ENCODE data around the gene CNOT2.

CNOT2 gene

GRCh38 chr12:70249903-70250302 lies 6.7 kb downstream of the CNOT2 start:
- DNase-seq (ENCODE audit: low read depth): no peak
- no peak for TF ChIP-seq CTCF (IDR thresholded peaks at IDR 0.05; ENCODE audit: insufficient read depth, low read depth, low read length, missing control alignments)
- H3K4me3 ChIP-seq (ENCODE audit: low read depth, low read length): no peak overlapping the region

DNA sequence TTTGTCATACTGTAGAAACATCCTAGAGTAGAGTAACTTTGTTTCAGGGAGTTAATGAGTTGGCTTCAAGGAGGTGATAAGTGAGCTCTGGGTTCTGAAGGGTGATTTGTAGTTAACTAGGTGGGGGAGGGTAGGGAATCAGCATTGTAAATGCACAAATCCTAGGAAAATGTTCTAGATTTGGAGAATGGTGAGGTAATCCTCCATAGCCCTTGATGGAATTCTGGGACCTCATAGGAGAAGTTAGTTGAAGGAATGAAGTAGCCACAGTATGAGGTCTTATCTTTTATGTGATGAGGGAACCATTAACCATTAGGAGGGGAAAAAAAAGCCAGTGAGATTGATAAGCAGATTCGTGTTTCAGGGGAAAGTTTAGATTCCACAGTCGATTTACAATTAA lies 8.0 kb downstream of the CNOT2 start:
- H3K4me3 ChIP-seq (ENCODE audit: low read depth, low read length): no peak overlapping the region
- DNase-seq (ENCODE audit: low read depth): no peak
- no peak for TF ChIP-seq CTCF (IDR thresholded peaks at IDR 0.05; ENCODE audit: insufficient read depth, low read depth, low read length, missing control alignments)

- no peak overlapping the region for H3K4me3 ChIP-seq (ENCODE audit: low read depth, low read length)
- no peak for DNase-seq (ENCODE audit: low read depth)
- no peak for TF ChIP-seq CTCF (IDR thresholded peaks at IDR 0.05; ENCODE audit: insufficient read depth, low read depth, low read length, missing control alignments)
Observed at GRCh38 chr12:70251661-70252060, 8.4 kb downstream of the CNOT2 start.

- no peak for TF ChIP-seq CTCF (IDR thresholded peaks at IDR 0.05; ENCODE audit: insufficient read depth, low read depth, low read length, missing control alignments)
- H3K4me3 ChIP-seq (ENCODE audit: low read depth, low read length): no peak overlapping the region
- no peak for DNase-seq (ENCODE audit: low read depth)
Observed at GRCh38 chr12:70252832-70253231, 9.6 kb downstream of the CNOT2 start.

DNA sequence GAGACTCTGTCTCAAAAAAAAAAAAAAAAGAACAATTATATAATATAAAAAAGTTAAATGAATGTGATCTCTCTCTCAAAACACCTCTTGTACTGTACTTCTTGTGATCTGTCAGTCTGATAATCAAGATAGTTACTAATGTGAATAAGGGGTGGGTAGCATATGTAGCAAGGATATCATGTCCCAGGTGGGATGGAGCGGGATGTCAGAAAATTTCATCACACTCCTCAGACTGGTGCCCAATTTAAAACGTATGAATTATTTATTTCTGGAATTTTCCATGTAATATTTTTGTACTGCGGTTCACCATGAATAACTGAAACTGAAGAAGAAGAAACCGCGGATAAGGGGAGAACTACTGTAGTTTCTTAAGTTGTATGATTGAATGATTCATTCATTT lies 11.0 kb downstream of the CNOT2 start:
- no peak overlapping the region for H3K4me3 ChIP-seq (ENCODE audit: low read depth, low read length)
- no peak for TF ChIP-seq CTCF (IDR thresholded peaks at IDR 0.05; ENCODE audit: insufficient read depth, low read depth, low read length, missing control alignments)
- no peak for DNase-seq (ENCODE audit: low read depth)

DNA sequence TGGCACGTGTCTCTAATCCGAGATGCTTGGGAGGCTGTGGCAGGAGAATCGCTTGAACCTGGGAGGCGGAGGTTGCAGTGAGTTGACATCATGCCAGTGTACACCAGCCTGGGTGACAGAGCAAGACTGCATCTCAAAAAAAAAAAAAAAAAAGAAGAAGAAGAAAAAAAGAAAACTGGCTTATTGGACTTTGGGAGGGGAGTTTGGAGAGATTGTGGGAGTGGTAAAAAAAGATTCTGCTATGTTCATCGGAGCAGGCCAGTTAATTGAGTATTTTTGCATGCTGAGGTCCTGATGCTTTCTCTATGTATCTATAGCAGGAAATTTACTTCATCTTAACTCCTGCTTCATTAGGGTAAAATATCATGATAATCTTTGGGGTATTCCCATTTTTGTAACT lies 11.6 kb downstream of the CNOT2 start:
- no peak for DNase-seq (ENCODE audit: low read depth)
- no peak overlapping the region for H3K4me3 ChIP-seq (ENCODE audit: low read depth, low read length)
- TF ChIP-seq CTCF (IDR thresholded peaks at IDR 0.05; ENCODE audit: insufficient read depth, low read depth, low read length, missing control alignments): no peak

DNA sequence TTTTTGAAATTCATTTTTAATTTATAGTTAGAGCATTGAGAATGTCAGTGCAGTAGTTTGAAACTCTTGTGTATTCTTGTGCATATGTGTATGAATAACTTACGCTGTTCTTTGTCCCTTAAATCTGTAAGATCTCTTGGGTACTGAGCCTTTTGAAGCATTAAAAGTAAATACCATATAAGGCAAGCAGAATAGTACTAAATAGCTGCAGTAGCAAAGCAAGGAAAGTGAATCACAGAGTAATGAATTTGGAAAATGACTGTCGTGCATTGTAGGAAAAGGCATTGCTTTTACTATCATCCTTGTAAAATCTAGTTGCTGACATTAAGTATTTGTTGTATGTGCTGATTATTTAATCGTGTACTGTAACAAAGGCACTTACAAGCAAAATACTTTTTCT lies 12.1 kb downstream of the CNOT2 start:
- no peak for TF ChIP-seq CTCF (IDR thresholded peaks at IDR 0.05; ENCODE audit: insufficient read depth, low read depth, low read length, missing control alignments)
- no peak overlapping the region for H3K4me3 ChIP-seq (ENCODE audit: low read depth, low read length)
- no peak for DNase-seq (ENCODE audit: low read depth)
